HEK293 (cell line): ENCODE results near the gene LIN37.

Source experiments
- FEZF1 ChIP-seq: fragments of 450-650 bp; formaldehyde crosslinking; IDR thresholded peaks from 2 replicates; pipeline ENCODE4 v1.5.1; 2016; ENCODE audit warnings: missing biosample characterization, missing genetic modification characterization
- IKZF3 ChIP-seq: fragments of 450-650 bp; IDR thresholded peaks from 2 replicates; pipeline ENCODE4 v1.5.0; 2018; ENCODE audit warnings: missing biosample characterization, mild to moderate bottlenecking, missing genetic modification characterization, moderate library complexity
- KLF1 ChIP-seq: fragments of 450-650 bp; formaldehyde crosslinking; IDR thresholded peaks from 2 replicates; pipeline ENCODE4 v1.5.1; 2016; ENCODE audit warnings: missing biosample characterization, missing genetic modification characterization
- KLF10 ChIP-seq: fragments of 450-650 bp; IDR thresholded peaks from 2 replicates; pipeline ENCODE4 v1.5.1; 2018; ENCODE audit warnings: missing biosample characterization, mild to moderate bottlenecking, missing genetic modification characterization
- KLF9 ChIP-seq: fragments of 450-650 bp; formaldehyde crosslinking; IDR thresholded peaks from 2 replicates; pipeline ENCODE4 v1.5.1; 2016; ENCODE audit warnings: missing biosample characterization, missing genetic modification characterization, low read depth
- SP3 ChIP-seq: fragments of 450-650 bp; formaldehyde crosslinking; IDR thresholded peaks from 2 replicates; pipeline ENCODE4 v1.5.1; 2016; ENCODE audit warnings: missing biosample characterization, missing genetic modification characterization
- SP7 ChIP-seq: fragments of 450-650 bp; formaldehyde crosslinking; IDR thresholded peaks from 2 replicates; pipeline ENCODE4 v1.5.1; 2016; ENCODE audit warnings: missing biosample characterization, missing genetic modification characterization
- TRIM28 ChIP-seq: IDR thresholded peaks from 2 replicates; pipeline ENCODE4 v1.6.1; 2011; ENCODE audit warnings: low read length, control low read depth, borderline replicate concordance
- ZBTB20 ChIP-seq: fragments of 450-650 bp; formaldehyde crosslinking; IDR thresholded peaks from 2 replicates; pipeline ENCODE4 v1.5.1; 2016; ENCODE audit warnings: missing biosample characterization, missing genetic modification characterization
- ZBTB48 ChIP-seq: fragments of 450-650 bp; formaldehyde crosslinking; IDR thresholded peaks from 2 replicates; pipeline ENCODE4 v1.5.1; 2016; ENCODE audit warnings: missing biosample characterization, missing genetic modification characterization
- ZEB2 ChIP-seq: fragments of 450-650 bp; formaldehyde crosslinking; IDR thresholded peaks from 2 replicates; pipeline ENCODE4 v1.5.1; 2016; ENCODE audit warnings: missing biosample characterization, missing genetic modification characterization
- ZNF175 ChIP-seq: fragments of 450-650 bp; formaldehyde crosslinking; IDR thresholded peaks from 2 replicates; pipeline ENCODE4 v1.5.1; 2016; ENCODE audit warnings: missing biosample characterization, missing genetic modification characterization
- ZNF341 ChIP-seq: fragments of 450-650 bp; formaldehyde crosslinking; IDR thresholded peaks from 2 replicates; pipeline ENCODE4; 2016; ENCODE audit warnings: low read depth, missing biosample characterization, missing genetic modification characterization
- ZNF354C ChIP-seq: fragments of 450-650 bp; formaldehyde crosslinking; IDR thresholded peaks from 2 replicates; pipeline ENCODE4 v1.5.1; 2016; ENCODE audit warnings: missing biosample characterization, missing genetic modification characterization, low read depth, borderline replicate concordance
- ZNF404 ChIP-seq: fragments of 450-650 bp; formaldehyde crosslinking; IDR thresholded peaks from 2 replicates; pipeline ENCODE4 v1.5.1; 2017; ENCODE audit warnings: missing biosample characterization, missing genetic modification characterization
- ZNF433 ChIP-seq: fragments of 450-650 bp; formaldehyde crosslinking; IDR thresholded peaks from 2 replicates; pipeline ENCODE4 v1.5.1; 2016; ENCODE audit warnings: missing biosample characterization, missing genetic modification characterization, low read depth
- ZNF558 ChIP-seq: fragments of 450-650 bp; formaldehyde crosslinking; IDR thresholded peaks from 2 replicates; pipeline ENCODE4 v1.5.1; 2016; ENCODE audit warnings: missing biosample characterization, missing genetic modification characterization
- ZNF561 ChIP-seq: fragments of 450-650 bp; IDR thresholded peaks from 2 replicates; pipeline ENCODE4 v1.5.1; 2018; ENCODE audit warnings: missing biosample characterization, missing genetic modification characterization, borderline replicate concordance
- ZNF624 ChIP-seq: fragments of 450-650 bp; formaldehyde crosslinking; IDR thresholded peaks from 2 replicates; pipeline ENCODE4 v1.5.1; 2017; ENCODE audit warnings: missing biosample characterization, missing genetic modification characterization
- ZNF76 ChIP-seq: fragments of 450-650 bp; formaldehyde crosslinking; IDR thresholded peaks from 2 replicates; pipeline ENCODE4; 2016; ENCODE audit warnings: low read depth, missing biosample characterization, missing genetic modification characterization, borderline replicate concordance
- ZNF768 ChIP-seq: fragments of 450-650 bp; formaldehyde crosslinking; IDR thresholded peaks from 2 replicates; pipeline ENCODE4 v1.5.1; 2018; ENCODE audit warnings: missing biosample characterization, mild to moderate bottlenecking, missing genetic modification characterization
- ZSCAN16 ChIP-seq: fragments of 450-650 bp; formaldehyde crosslinking; IDR thresholded peaks from 2 replicates; pipeline ENCODE4 v1.5.1; 2016; ENCODE audit warnings: missing biosample characterization, missing genetic modification characterization
- ZSCAN30 ChIP-seq: fragments of 450-650 bp; IDR thresholded peaks from 2 replicates; pipeline ENCODE4 v1.5.1; 2018; ENCODE audit warnings: missing biosample characterization, mild to moderate bottlenecking, missing genetic modification characterization, moderate library complexity
- TF ChIP-seq, protein P1 (sequence below): fragments of 450-650 bp; formaldehyde crosslinking; IDR thresholded peaks from 2 replicates; pipeline ENCODE4; 2016; ENCODE audit warnings: missing biosample characterization, missing genetic modification characterization
- TF ChIP-seq, protein P2 (sequence below): fragments of 450-650 bp; formaldehyde crosslinking; IDR thresholded peaks from 2 replicates; pipeline ENCODE4 v1.5.1; 2016; ENCODE audit warnings: missing biosample characterization, missing genetic modification characterization
- TF ChIP-seq, protein P3 (sequence below): fragments of 450-650 bp; formaldehyde crosslinking; IDR thresholded peaks from 2 replicates; pipeline ENCODE4 v1.5.1; 2016; ENCODE audit warnings: missing biosample characterization, missing genetic modification characterization
- TF ChIP-seq, protein P4 (sequence below): fragments of 450-650 bp; formaldehyde crosslinking; IDR thresholded peaks from 2 replicates; pipeline ENCODE4 v1.5.1; 2016; ENCODE audit warnings: missing biosample characterization, missing genetic modification characterization
- TF ChIP-seq, protein P5 (sequence below): fragments of 450-650 bp; formaldehyde crosslinking; IDR thresholded peaks from 2 replicates; pipeline ENCODE4 v1.5.1; 2017; ENCODE audit warnings: missing biosample characterization, missing genetic modification characterization

Gene LIN37

GRCh38 chr19:35775298-35776101 lies 27.1 kb downstream of the LIN37 start, which contains the start of gene ARHGAP33 (continued):
- no peak; the same call in 1 of the 2 replicates for TF ChIP-seq ZEB2 (tag by site-specific recombination)
- TF ChIP-seq, protein P1, sequence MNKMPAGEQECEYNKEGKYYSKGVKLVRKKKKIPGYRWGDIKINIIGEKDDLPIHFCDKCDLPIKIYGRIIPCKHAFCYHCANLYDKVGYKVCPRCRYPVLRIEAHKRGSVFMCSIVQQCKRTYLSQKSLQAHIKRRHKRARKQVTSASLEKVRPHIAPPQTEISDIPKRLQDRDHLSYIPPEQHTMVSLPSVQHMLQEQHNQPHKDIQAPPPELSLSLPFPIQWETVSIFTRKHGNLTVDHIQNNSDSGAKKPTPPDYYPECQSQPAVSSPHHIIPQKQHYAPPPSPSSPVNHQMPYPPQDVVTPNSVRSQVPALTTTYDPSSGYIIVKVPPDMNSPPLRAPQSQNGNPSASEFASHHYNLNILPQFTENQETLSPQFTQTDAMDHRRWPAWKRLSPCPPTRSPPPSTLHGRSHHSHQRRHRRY (tag by site-specific recombination) = no peak
- no peak for TF ChIP-seq ZNF175 (tag by site-specific recombination)
- TF ChIP-seq SP7 = no peak
- TF ChIP-seq ZSCAN30 (tag by site-specific recombination) = peak; percentile 64; the same call in 1 of the 2 replicates
- TF ChIP-seq ZBTB20 = peak; percentile 22; the same call in 1 of the 2 replicates
- peak; percentile 51; the same call in 1 of the 2 replicates for TF ChIP-seq IKZF3 (tag by site-specific recombination)
- TF ChIP-seq KLF1 = peak; percentile 83
- peak; percentile 98 for TF ChIP-seq KLF10
- no peak for TF ChIP-seq ZNF624 (tag by site-specific recombination)
- TF ChIP-seq ZBTB48 (tag by site-specific recombination) = peak; percentile 79
- TF ChIP-seq TRIM28 = no peak
- TF ChIP-seq, protein P2, sequence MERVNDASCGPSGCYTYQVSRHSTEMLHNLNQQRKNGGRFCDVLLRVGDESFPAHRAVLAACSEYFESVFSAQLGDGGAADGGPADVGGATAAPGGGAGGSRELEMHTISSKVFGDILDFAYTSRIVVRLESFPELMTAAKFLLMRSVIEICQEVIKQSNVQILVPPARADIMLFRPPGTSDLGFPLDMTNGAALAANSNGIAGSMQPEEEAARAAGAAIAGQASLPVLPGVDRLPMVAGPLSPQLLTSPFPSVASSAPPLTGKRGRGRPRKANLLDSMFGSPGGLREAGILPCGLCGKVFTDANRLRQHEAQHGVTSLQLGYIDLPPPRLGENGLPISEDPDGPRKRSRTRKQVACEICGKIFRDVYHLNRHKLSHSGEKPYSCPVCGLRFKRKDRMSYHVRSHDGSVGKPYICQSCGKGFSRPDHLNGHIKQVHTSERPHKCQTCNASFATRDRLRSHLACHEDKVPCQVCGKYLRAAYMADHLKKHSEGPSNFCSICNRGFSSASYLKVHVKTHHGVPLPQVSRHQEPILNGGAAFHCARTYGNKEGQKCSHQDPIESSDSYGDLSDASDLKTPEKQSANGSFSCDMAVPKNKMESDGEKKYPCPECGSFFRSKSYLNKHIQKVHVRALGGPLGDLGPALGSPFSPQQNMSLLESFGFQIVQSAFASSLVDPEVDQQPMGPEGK (tag by site-specific recombination) = peak; percentile 61
- no peak for TF ChIP-seq ZNF768
- TF ChIP-seq ZNF404 (tag by site-specific recombination) = no peak
- TF ChIP-seq ZNF433 (tag by site-specific recombination) = no peak
- TF ChIP-seq ZNF341 (tag by site-specific recombination) = no peak
- peak; percentile 91; the same call in 1 of the 2 replicates for TF ChIP-seq ZNF561 (tag by site-specific recombination)
- peak; percentile 89 for TF ChIP-seq KLF9
- TF ChIP-seq, protein P3, sequence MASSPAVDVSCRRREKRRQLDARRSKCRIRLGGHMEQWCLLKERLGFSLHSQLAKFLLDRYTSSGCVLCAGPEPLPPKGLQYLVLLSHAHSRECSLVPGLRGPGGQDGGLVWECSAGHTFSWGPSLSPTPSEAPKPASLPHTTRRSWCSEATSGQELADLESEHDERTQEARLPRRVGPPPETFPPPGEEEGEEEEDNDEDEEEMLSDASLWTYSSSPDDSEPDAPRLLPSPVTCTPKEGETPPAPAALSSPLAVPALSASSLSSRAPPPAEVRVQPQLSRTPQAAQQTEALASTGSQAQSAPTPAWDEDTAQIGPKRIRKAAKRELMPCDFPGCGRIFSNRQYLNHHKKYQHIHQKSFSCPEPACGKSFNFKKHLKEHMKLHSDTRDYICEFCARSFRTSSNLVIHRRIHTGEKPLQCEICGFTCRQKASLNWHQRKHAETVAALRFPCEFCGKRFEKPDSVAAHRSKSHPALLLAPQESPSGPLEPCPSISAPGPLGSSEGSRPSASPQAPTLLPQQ (tag by site-specific recombination) = 0 out of 2 replicates have a peak, but pooled peaks have one; percentile 18
- TF ChIP-seq ZNF354C = no peak
- TF ChIP-seq, protein P4, sequence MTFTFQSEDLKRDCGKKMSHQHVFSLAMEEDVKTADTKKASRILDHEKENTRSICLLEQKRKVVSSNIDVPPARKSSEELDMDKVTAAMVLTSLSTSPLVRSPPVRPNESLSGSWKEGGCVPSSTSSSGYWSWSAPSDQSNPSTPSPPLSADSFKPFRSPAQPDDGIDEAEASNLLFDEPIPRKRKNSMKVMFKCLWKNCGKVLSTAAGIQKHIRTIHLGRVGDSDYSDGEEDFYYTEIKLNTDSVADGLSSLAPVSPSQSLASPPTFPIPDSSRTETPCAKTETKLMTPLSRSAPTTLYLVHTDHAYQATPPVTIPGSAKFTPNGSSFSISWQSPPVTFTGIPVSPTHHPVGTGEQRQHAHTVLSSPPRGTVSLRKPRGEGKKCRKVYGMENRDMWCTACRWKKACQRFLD (tag by site-specific recombination) = 0 out of 2 replicates have a peak, but pooled peaks have one; percentile 11
- TF ChIP-seq ZNF558 (tag by site-specific recombination) = no peak
- TF ChIP-seq, protein P5, sequence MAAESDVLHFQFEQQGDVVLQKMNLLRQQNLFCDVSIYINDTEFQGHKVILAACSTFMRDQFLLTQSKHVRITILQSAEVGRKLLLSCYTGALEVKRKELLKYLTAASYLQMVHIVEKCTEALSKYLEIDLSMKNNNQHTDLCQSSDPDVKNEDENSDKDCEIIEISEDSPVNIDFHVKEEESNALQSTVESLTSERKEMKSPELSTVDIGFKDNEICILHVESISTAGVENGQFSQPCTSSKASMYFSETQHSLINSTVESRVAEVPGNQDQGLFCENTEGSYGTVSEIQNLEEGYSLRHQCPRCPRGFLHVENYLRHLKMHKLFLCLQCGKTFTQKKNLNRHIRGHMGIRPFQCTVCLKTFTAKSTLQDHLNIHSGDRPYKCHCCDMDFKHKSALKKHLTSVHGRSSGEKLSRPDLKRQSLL (tag by site-specific recombination) = peak; percentile 82; the same call in 1 of the 2 replicates
- TF ChIP-seq ZNF76 (tag by site-specific recombination) = peak; percentile 46; the same call in 1 of the 2 replicates
- TF ChIP-seq FEZF1 (tag by site-specific recombination) = no peak; the same call in 1 of the 2 replicates
- no peak for TF ChIP-seq ZSCAN16 (tag by site-specific recombination)
- TF ChIP-seq SP3 (tag by site-specific recombination) = peak; percentile 96
